IPS-18c (cell line): Measurements from ENCODE around the gene LCE1D.

Experiments
- H3K4me3 ChIP-seq: 2 replicates; pipeline ENCODE4 v1.7.0; 2013; ENCODE audit warnings: low read depth, mild to moderate bottlenecking, low read length, moderate library complexity; ENCODE audit not compliant: insufficient read depth
- H3K9me3 ChIP-seq: one replicate; pipeline ENCODE4 v1.6.1; 2013; ENCODE audit warnings: mild to moderate bottlenecking, low read length, moderate library complexity; ENCODE audit not compliant: control insufficient read depth, insufficient read depth

Gene LCE1D

GRCh38 chr1:152795686-152796085 is 835 bp upstream of the LCE1D start:
- no peaks in the 10 kb centered on the region for H3K9me3 ChIP-seq
- H3K4me3 ChIP-seq = no peak overlapping the region

GRCh38 chr1:152801333-152801732 is 4.8 kb downstream of the LCE1D start:
- H3K4me3 ChIP-seq = no peak overlapping the region
- H3K9me3 ChIP-seq = peaks cover 3% of the 10 kb centered on the region

GRCh38 chr1:152806576-152806975 is 10.1 kb downstream of the LCE1D start, which contains the start of gene LCE1C:
TSS of gene LCE1C (minus strand) at chr1:152806651. CDS start at chr1:152805478, 1,173 bp downstream.
- H3K4me3 ChIP-seq = no peak within 1 kb of the TSS
- peaks cover 5% of the 10 kb centered on the region for H3K9me3 ChIP-seq

GRCh38 chr1:152811050-152811449 is 14.5 kb downstream of the LCE1D start:
- Histone ChIP-seq H3K9me3 (peaks cover 11% of the 10 kb centered on the region), H3K4me3 (no peak overlapping the region)

GRCh38 chr1:152811671-152812070 is 15.2 kb downstream of the LCE1D start, which contains the start of gene LCE1B:
TSS of gene LCE1B (plus strand) at chr1:152811971. CDS start at chr1:152812447, 476 bp downstream.
- Histone ChIP-seq H3K4me3 (no peak within 1 kb of the TSS; the same call in 1 of the 2 replicates), H3K9me3 (peaks cover 11% of the 10 kb centered on the region)

GRCh38 chr1:152817309-152817708 is 20.8 kb downstream of the LCE1D start:
- H3K4me3 ChIP-seq = no peak overlapping the region
- H3K9me3 ChIP-seq = peaks cover 10% of the 10 kb centered on the region

GRCh38 chr1:152823294-152823693 is 26.8 kb downstream of the LCE1D start:
- Histone ChIP-seq H3K9me3 (peaks cover 9% of the 10 kb centered on the region), H3K4me3 (no peak overlapping the region)

- H3K4me3 ChIP-seq = no peak overlapping the region
- H3K9me3 ChIP-seq = peaks cover 9% of the 10 kb centered on the region
Measured at GRCh38 chr1:152824964-152825363, 28.4 kb downstream of the LCE1D start.

- Histone ChIP-seq H3K4me3 (no peak within 1 kb of the TSS), H3K9me3 (peaks cover 9% of the 10 kb centered on the region)
Measured at GRCh38 chr1:152827173-152827572, 30.7 kb downstream of the LCE1D start, which contains the start of gene LCE1A. TSS of gene LCE1A (plus strand) at chr1:152827473. CDS start at chr1:152827473, 0 bp downstream.

- peaks cover 2% of the 10 kb centered on the region for H3K9me3 ChIP-seq
Measured at GRCh38 chr1:152836870-152837269, 40.3 kb downstream of the LCE1D start.

GRCh38 chr1:152842556-152842955 is 46.0 kb downstream of the LCE1D start, which contains the start of gene LCE6A:
TSS of gene LCE6A (plus strand) at chr1:152842856. CDS start at chr1:152843521, 665 bp downstream.
- H3K9me3 ChIP-seq = peaks cover 11% of the 10 kb centered on the region
- H3K4me3 ChIP-seq = no peak within 1 kb of the TSS

More at GRCh38 chr1:152836870-152837269, 40.3 kb downstream of the LCE1D start:
- no peak overlapping the region for H3K4me3 ChIP-seq
